Activated CD4-positive, CD25-positive, alpha-beta regulatory T cell treated with anti-CD3 and anti-CD28 coated beads, Interleukin-2, amount 50 U/mL, for 16 hours (primary cell): Measurements from ENCODE around the gene WNK1.
"Not testable (repeated sequence)": the region's sequence is repeated elsewhere in the genome, so short reads cannot be mapped to it uniquely, and the experiment has no call there.

Source experiments
- DNase-seq: peaks from one replicate; pipeline ENCODE4 v3.0.0-alpha.2; 2020; ENCODE audit warnings: low read depth, low spot score

Gene WNK1

GRCh38 chr12:817941-818600 lies 65.7 kb downstream of the WNK1 start:
- DNase-seq: no peak

DNA sequence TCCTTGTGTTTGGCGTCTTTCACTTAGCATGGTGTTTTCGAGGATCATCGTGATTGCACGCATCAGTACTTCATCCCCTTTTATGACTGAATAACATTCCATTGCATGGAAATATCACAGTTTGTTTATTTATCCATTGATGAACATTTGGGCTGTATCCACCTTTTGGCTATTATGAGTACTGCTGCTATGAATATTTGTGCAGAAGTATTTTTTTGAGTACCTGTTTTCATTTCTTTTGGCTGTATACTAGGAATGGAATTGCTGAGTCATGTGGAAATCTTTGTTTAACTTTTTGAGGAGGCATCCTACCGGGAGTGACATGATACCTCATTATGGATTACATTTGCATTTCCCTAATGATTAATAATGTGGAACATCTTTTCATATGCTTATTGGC lies 66.4 kb downstream of the WNK1 start:
- DNase-seq: no peak

- DNase-seq: no peak
Measured at GRCh38 chr12:820336-820735, 68.0 kb downstream of the WNK1 start.

- no peak for DNase-seq
Measured at GRCh38 chr12:823028-823698, 70.8 kb downstream of the WNK1 start.

GRCh38 chr12:826331-826730 lies 74.0 kb downstream of the WNK1 start:
- no peak for DNase-seq

DNA sequence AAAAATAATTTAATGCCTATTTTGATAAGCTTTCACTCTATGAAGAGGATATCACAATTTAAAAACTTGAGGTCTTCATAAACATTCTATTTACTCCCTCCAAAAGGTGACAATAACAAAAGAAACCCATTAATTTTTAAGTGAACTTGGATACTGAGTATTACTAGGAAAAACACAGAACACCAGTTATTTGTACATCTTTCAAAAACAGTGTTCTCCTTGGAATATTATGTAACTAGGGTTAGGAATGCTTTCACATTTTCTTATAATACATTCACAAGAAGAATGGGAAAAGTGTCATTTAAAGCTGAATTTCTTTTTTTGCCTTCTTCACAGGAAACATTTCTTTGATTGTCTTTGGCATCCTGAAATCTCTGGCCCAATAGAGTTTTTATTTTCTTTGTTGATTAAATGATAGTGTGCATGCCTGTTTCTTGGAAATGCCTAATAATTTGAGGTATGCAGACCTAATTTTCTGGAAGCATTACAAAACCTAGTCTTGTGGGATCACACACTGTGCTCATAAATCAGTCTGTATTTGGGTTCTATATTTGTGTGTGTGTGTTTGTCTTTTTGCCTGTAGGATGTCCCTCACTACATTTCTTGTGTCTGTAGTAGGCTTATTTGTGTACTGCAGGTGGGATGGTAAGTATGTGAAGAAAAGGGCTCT lies 76.5 kb downstream of the WNK1 start:
- DNase-seq: no peak

DNA sequence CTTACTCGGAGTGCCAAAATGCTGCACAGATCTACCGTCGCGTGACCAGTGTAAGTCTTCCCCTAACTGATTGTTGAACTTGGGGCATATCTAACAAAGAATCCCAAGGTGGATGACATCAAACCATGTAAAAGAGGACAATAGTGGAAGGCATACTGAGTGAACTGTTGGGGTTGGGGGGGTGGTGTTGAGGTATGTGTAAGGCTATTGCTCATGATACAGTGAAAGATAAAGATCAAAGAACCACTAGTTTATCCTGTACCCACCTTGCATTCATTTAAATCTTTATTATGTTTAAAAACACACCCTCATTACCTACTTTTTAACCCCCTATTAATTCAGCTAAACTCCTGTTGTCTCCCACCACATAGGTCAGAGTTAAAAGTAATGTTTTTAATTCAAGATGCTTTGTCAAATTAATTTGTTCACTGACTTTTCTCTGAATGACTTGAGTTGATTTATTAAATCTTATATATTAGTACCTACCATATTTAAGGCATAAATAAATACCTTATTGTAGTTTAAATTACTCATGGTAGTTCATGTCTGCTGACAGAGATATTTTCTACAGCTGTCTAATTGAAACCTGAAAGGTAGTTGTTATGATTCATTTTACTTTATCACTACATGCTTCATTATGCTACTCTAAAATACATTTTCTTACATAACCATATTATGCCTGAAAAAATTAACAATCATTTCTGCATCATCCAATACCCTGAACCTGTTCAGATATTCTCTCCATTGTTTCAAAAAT lies 77.9 kb downstream of the WNK1 start:
- no peak for DNase-seq

DNA sequence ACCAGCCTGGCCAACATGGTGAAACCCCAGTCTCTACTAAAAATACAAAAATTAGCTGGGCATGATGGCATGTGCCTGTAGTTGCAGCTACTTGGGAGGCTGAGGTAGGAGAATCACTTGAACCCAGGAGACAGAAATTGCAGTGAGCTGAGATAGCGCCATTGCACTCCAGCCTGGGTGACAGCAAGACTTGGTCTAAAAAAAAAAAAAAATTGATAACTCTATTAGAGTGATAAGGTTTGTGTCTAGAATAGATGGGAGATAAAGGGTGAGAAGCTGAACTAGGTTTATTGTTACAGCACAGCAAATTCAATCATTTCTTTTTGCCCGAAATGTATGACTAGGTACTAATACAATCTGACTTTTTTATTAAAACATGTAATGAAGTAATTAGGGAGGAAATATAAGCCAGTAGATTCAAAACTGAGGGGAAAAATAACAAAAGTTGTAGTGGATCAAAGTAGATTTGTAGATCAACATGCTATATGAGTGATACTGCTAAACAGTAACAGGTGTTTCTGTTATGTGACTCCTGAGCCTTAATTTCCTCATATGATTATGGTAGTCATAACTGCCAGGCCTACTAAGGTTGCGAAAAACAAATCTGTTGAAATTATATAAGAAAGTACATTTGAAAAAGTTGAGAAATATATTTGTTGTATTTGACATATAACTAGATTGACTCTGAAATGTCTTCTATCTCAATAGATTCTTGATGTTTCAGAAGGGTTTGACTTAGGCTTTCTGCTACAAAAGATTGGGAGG lies 83.6 kb downstream of the WNK1 start:
- no peak for DNase-seq

- no peak for DNase-seq
Measured at GRCh38 chr12:836952-837351, 84.6 kb downstream of the WNK1 start.

- no peak for DNase-seq
Measured at GRCh38 chr12:837548-837947, 85.2 kb downstream of the WNK1 start.

DNA sequence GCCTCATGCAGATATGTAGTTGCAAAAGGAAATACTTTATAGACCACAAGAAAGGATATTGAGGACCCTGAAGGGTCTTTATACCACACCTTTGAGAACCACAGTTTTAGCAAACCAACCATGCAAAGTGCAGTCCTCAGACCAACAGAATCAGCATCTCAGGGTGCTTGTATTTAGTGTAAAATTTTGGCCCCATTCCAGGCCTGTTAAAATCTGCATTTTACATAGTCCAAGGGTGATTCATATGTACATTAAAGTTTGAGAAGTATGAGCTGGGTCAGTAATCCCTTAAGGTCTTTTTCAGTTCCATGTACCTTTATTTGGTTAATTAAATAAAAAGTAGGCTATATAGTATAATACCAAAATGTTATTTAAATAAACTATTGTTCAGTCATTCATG lies 91.2 kb downstream of the WNK1 start:
- no peak for DNase-seq

DNA sequence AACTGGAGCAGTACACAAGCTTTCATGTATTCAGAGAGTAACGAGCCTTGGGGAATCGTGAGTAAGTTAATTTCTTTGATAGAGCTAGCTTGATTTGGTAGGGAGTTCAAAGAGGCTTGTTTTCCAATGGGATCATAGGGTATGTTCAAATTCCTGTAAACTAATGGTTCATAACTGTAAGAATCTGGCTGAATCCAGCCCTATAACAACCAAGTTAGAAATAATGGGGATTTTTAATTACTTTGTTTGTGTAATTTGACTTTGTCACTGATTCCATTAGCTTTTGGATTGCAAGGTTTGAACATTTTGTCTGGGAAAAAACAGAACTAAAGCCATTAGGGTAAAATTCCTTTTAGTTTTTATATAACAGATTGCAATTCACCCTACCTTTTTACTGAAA lies 94.0 kb downstream of the WNK1 start:
- no peak for DNase-seq

GRCh38 chr12:848173-848865 lies 95.9 kb downstream of the WNK1 start:
- no peak for DNase-seq

DNA sequence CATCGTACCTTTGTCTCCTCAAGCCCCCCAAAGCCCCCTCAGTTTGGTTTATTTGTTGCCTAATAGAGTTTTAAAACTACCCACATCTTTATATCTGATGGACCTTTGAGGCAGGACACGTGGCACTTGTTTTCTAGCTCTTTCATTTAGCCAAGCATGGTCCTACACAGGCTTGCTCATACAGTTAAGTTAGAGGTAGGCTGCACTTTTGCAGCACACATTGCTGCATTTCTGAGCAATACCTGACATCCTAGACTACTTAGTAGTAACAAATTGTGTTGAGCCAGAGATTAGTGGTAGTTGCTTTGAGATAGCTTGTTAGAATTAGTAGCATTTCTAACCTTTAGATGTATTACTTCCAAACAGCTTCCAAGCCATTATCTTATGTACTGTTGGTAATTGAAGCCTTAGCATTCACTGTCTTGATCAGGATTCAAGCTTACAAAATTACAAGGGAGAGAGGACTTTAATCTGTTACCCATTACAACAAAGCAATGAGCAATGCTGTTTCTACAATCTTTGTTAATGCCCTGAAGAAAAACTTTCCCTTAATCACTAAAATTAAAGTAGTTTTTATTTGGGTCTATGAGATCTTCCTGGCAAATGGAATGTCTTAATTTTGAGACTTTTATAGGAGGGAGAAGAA lies 96.6 kb downstream of the WNK1 start:
- no peak for DNase-seq

DNA sequence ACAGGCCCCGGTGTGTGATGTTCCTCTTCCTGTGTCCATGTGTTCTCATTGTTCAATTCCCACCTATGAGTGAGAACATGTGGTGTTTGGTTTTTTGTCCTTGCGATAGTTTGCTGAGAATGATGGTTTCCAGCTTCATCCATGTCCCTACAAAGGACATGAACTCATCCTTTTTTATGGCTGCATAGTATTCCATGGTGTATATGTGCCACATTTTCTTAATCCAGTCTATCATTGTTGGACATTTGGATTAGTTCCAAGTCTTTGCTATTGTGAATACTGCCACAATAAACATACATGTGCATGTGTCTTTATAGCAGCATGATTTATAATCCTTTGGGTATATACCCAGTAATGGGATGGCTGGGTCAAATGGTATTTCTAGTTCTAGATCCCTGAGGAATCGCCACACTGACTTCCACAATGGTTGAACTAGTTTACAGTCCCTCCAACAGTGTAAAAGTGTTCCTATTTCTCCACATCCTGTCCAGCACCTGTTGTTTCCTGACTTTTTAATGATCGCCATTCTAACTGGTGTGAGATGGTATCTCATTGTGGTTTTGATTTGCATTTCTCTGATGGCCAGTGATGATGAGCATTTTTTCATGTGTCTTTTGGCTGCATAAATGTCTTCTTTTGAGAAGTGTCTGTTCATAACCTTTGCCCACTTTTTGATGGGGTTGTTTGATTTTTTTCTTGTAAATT lies 97.5 kb downstream of the WNK1 start:
- DNase-seq: not testable (repeated sequence)

DNA sequence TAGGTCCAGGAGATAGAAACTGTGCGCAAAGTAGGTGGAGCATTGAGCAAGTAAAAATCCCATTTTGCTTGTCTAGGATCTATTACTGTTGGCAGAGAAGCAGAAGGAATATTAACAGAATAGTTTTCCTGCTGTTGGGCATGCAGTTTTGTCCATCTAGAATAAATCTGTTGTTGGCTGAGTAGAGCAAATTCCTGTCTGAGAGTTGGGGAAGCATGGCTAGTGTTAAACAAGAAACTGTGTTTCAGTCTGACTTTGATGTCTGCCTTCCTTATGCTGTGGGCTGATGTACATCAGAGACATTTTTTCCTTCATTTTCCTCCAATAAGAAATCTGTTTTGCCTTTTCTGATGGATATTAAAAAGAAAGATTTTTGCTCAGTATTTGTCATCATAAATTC lies 99.0 kb downstream of the WNK1 start:
- DNase-seq: no peak

- DNase-seq: no peak
Measured at GRCh38 chr12:851913-852312, 99.5 kb downstream of the WNK1 start.

GRCh38 chr12:852864-853263 lies 100.5 kb downstream of the WNK1 start:
- no peak for DNase-seq

GRCh38 chr12:857611-858010 lies 105.2 kb downstream of the WNK1 start:
- DNase-seq: no peak
